HEK293 (cell line): ENCODE data around the gene APOLD1.

Experiments used
- BCL11B ChIP-seq: fragments of 450-650 bp; formaldehyde crosslinking; IDR thresholded peaks from 2 replicates; pipeline ENCODE4 v1.5.1; 2016; ENCODE audit warnings: low read depth, missing biosample characterization, missing genetic modification characterization
- GFI1B ChIP-seq: fragments of 450-650 bp; formaldehyde crosslinking; IDR thresholded peaks from 2 replicates; pipeline ENCODE4 v1.5.1; 2016; ENCODE audit warnings: missing biosample characterization, missing genetic modification characterization
- GLIS2 ChIP-seq: fragments of 450-650 bp; formaldehyde crosslinking; IDR thresholded peaks from 2 replicates; pipeline ENCODE4 v1.5.1; 2016; ENCODE audit warnings: missing biosample characterization, missing genetic modification characterization
- HOXC10 ChIP-seq: sonication (generic); formaldehyde crosslinking; IDR thresholded peaks from 2 replicates; pipeline ENCODE4 v1.8.1; 2023; ENCODE audit warnings: mild to moderate bottlenecking, missing genetic modification reagents
- HOXD13 ChIP-seq: sonication (generic); formaldehyde crosslinking; IDR thresholded peaks from 2 replicates; pipeline ENCODE4 v1.8.0; 2022; ENCODE audit warnings: missing genetic modification reagents, borderline replicate concordance
- KLF1 ChIP-seq: fragments of 450-650 bp; formaldehyde crosslinking; IDR thresholded peaks from 2 replicates; pipeline ENCODE4 v1.5.1; 2016; ENCODE audit warnings: missing biosample characterization, missing genetic modification characterization
- KLF7 ChIP-seq: fragments of 450-650 bp; formaldehyde crosslinking; IDR thresholded peaks from 2 replicates; pipeline ENCODE4 v1.5.1; 2016; ENCODE audit warnings: missing biosample characterization, missing genetic modification characterization, borderline replicate concordance
- PBX3 ChIP-seq: sonication (generic); formaldehyde crosslinking; IDR thresholded peaks from 2 replicates; pipeline ENCODE4 v1.8.1; 2022; ENCODE audit warnings: mild to moderate bottlenecking, moderate library complexity, missing genetic modification reagents
- WT1 ChIP-seq: fragments of 450-650 bp; formaldehyde crosslinking; IDR thresholded peaks from 2 replicates; pipeline ENCODE4 v1.5.1; 2016; ENCODE audit warnings: missing biosample characterization, missing genetic modification characterization
- YY2 ChIP-seq: fragments of 450-650 bp; formaldehyde crosslinking; IDR thresholded peaks from 2 replicates; pipeline ENCODE4 v1.5.1; 2016; ENCODE audit warnings: missing biosample characterization, missing genetic modification characterization
- ZBTB48 ChIP-seq: fragments of 450-650 bp; formaldehyde crosslinking; IDR thresholded peaks from 2 replicates; pipeline ENCODE4 v1.5.1; 2016; ENCODE audit warnings: missing biosample characterization, missing genetic modification characterization
- ZBTB49 ChIP-seq: fragments of 450-650 bp; formaldehyde crosslinking; IDR thresholded peaks from 2 replicates; pipeline ENCODE4 v1.5.1; 2016; ENCODE audit warnings: missing biosample characterization, missing genetic modification characterization, low read depth
- ZBTB8A ChIP-seq: fragments of 450-650 bp; formaldehyde crosslinking; IDR thresholded peaks from 2 replicates; pipeline ENCODE4 v1.5.1; 2016; ENCODE audit warnings: missing biosample characterization, missing genetic modification characterization
- ZIC2 ChIP-seq: fragments of 450-650 bp; formaldehyde crosslinking; IDR thresholded peaks from 2 replicates; pipeline ENCODE4 v1.5.1; 2016; ENCODE audit warnings: missing biosample characterization, missing genetic modification characterization
- ZNF112 ChIP-seq: fragments of 450-650 bp; formaldehyde crosslinking; IDR thresholded peaks from 2 replicates; pipeline ENCODE4 v1.5.0; 2017; ENCODE audit warnings: missing biosample characterization, missing genetic modification characterization
- ZNF114 ChIP-seq: fragments of 450-650 bp; formaldehyde crosslinking; IDR thresholded peaks from 2 replicates; pipeline ENCODE4 v1.5.0; 2017; ENCODE audit warnings: missing biosample characterization, missing genetic modification characterization
- ZNF2 ChIP-seq: fragments of 450-650 bp; formaldehyde crosslinking; IDR thresholded peaks from 2 replicates; pipeline ENCODE4 v1.5.1; 2016; ENCODE audit warnings: missing biosample characterization, missing genetic modification characterization
- ZNF335 ChIP-seq: fragments of 450-650 bp; formaldehyde crosslinking; conservative IDR thresholded peaks from 2 replicates; pipeline ENCODE4 v1.5.1; 2016; ENCODE audit warnings: missing biosample characterization, missing genetic modification characterization
- ZNF394 ChIP-seq: fragments of 450-650 bp; formaldehyde crosslinking; IDR thresholded peaks from 2 replicates; pipeline ENCODE4 v1.5.1; 2016; ENCODE audit warnings: missing biosample characterization, missing genetic modification characterization, mild to moderate bottlenecking, moderate library complexity, borderline replicate concordance
- ZNF488 ChIP-seq: fragments of 450-650 bp; formaldehyde crosslinking; IDR thresholded peaks from 2 replicates; pipeline ENCODE4 v1.5.1; 2016; ENCODE audit warnings: missing biosample characterization, missing genetic modification characterization
- ZNF549 ChIP-seq: fragments of 450-650 bp; IDR thresholded peaks from 2 replicates; pipeline ENCODE4 v1.5.1; 2018; ENCODE audit warnings: missing biosample characterization, missing genetic modification characterization, mild to moderate bottlenecking, inconsistent platforms, moderate library complexity
- ZNF555 ChIP-seq: fragments of 450-650 bp; formaldehyde crosslinking; conservative IDR thresholded peaks from 2 replicates; pipeline ENCODE4 v1.5.1; 2017; ENCODE audit warnings: missing biosample characterization, mild to moderate bottlenecking, missing genetic modification characterization, inconsistent platforms
- ZNF580 ChIP-seq: fragments of 450-650 bp; formaldehyde crosslinking; IDR thresholded peaks from 2 replicates; pipeline ENCODE4 v1.5.1; 2016; ENCODE audit warnings: missing biosample characterization, missing genetic modification characterization
- ZNF600 ChIP-seq: fragments of 450-650 bp; formaldehyde crosslinking; IDR thresholded peaks from 2 replicates; pipeline ENCODE4 v1.5.1; 2016; ENCODE audit warnings: missing biosample characterization, missing genetic modification characterization
- ZNF670 ChIP-seq: fragments of 450-650 bp; formaldehyde crosslinking; IDR thresholded peaks from 2 replicates; pipeline ENCODE4 v1.5.1; 2016; ENCODE audit warnings: missing biosample characterization, missing genetic modification characterization, low read depth
- ZNF704 ChIP-seq: fragments of 450-650 bp; formaldehyde crosslinking; IDR thresholded peaks from 2 replicates; pipeline ENCODE4 v1.5.1; 2016; ENCODE audit warnings: missing biosample characterization, missing genetic modification characterization
- ZNF76 ChIP-seq: fragments of 450-650 bp; formaldehyde crosslinking; IDR thresholded peaks from 2 replicates; pipeline ENCODE4; 2016; ENCODE audit warnings: low read depth, missing biosample characterization, missing genetic modification characterization, borderline replicate concordance
- ZNF830 ChIP-seq: fragments of 450-650 bp; IDR thresholded peaks from 2 replicates; pipeline ENCODE4 v1.5.0; 2018; ENCODE audit warnings: missing biosample characterization, missing genetic modification characterization, low read depth, mild to moderate bottlenecking, moderate library complexity
- ZSCAN30 ChIP-seq: fragments of 450-650 bp; IDR thresholded peaks from 2 replicates; pipeline ENCODE4 v1.5.1; 2018; ENCODE audit warnings: missing biosample characterization, mild to moderate bottlenecking, missing genetic modification characterization, moderate library complexity
- TF ChIP-seq, protein P1 (sequence below): fragments of 450-650 bp; formaldehyde crosslinking; IDR thresholded peaks from 2 replicates; pipeline ENCODE4 v1.5.1; 2016; ENCODE audit warnings: missing biosample characterization, missing genetic modification characterization

The APOLD1 gene

DNA sequence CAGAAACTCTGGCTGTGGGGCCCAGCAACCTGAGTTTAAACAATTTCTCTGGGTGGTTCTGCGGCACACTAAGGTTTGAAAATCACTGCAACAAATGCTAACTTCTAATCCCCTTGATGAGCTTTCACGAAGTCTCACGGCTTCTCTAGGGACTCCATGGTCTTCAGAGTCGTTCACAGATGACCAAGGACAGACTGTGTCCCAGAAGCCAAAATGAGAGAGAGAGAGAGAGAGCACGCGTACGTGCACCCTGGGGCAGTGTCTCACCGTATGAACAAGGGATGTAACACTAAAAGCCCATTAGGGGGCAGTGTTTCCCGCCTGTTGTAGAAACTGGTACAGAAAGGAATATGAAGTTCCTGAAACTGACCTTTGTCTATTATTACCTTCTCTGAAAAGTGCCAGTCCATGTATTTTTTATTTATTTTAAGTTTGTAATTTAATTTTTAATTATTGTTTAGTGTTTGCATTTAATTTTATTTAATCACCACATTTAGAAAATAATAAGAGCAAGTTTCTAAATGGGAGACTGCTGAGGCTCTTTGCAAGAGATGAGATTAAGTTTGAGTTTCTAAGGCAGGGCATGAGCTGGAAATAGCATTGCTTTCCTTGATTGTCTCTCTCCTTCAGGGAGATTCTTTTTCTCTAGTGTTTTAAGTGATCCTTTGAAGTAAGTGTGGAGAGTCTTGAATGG lies 3.4 kb downstream of the APOLD1 start (continued):
- TF ChIP-seq ZBTB49 (tag by site-specific recombination) (no peak), GFI1B (no peak), KLF7 (tag by site-specific recombination) (no peak), ZBTB48 (tag by site-specific recombination) (no peak), ZNF600 (tag by site-specific recombination) (no peak), ZNF830 (no peak), HOXC10 (no peak), ZNF112 (no peak), WT1 (tag by site-specific recombination) (no peak), ZIC2 (no peak), ZNF335 (tag by site-specific recombination) (peak; percentile 48; the same call in 1 of the 2 replicates), HOXD13 (CRISPR knock-in tag) (no peak), KLF1 (tag by site-specific recombination) (no peak), ZNF76 (no peak), YY2 (no peak), ZNF114 (tag by site-specific recombination) (no peak), ZBTB8A (0 out of 2 replicates have a peak, but pooled peaks have one; percentile 21), ZNF555 (no peak), ZNF2 (peak; percentile 30; the same call in 1 of the 2 replicates), ZNF394 (0 out of 2 replicates have a peak, but pooled peaks have one; percentile 28), ZNF488 (tag by site-specific recombination) (no peak), ZNF580 (no peak), ZNF670 (no peak), ZSCAN30 (tag by site-specific recombination) (peak; percentile 53; the same call in 1 of the 2 replicates), BCL11B (tag by site-specific recombination) (no peak), ZNF549 (no peak), ZNF704 (tag by site-specific recombination) (no peak), PBX3 (CRISPR knock-in tag) (no peak), GLIS2 (tag by site-specific recombination) (no peak)
- TF ChIP-seq, protein P1, sequence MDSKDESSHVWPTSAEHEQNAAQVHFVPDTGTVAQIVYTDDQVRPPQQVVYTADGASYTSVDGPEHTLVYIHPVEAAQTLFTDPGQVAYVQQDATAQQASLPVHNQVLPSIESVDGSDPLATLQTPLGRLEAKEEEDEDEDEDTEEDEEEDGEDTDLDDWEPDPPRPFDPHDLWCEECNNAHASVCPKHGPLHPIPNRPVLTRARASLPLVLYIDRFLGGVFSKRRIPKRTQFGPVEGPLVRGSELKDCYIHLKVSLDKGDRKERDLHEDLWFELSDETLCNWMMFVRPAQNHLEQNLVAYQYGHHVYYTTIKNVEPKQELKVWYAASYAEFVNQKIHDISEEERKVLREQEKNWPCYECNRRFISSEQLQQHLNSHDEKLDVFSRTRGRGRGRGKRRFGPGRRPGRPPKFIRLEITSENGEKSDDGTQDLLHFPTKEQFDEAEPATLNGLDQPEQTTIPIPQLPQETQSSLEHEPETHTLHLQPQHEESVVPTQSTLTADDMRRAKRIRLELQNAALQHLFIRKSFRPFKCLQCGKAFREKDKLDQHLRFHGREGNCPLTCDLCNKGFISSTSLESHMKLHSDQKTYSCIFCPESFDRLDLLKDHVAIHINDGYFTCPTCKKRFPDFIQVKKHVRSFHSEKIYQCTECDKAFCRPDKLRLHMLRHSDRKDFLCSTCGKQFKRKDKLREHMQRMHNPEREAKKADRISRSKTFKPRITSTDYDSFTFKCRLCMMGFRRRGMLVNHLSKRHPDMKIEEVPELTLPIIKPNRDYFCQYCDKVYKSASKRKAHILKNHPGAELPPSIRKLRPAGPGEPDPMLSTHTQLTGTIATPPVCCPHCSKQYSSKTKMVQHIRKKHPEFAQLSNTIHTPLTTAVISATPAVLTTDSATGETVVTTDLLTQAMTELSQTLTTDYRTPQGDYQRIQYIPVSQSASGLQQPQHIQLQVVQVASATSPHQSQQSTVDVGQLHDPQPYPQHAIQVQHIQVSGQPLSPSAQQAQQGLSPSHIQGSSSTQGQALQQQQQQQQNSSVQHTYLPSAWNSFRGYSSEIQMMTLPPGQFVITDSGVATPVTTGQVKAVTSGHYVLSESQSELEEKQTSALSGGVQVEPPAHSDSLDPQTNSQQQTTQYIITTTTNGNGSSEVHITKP (tag by site-specific recombination) = no peak
